ENCODE measurements around the gene HNRNPDL. TPM values are rescaled to one million over a fixed set of nuclear protein-coding genes. Genes with fewer than 3 reads are reported as not detected.

Gene HNRNPDL
- total RNA-seq, 1 experiment from 2014 or later = 346 TPM

DNA sequence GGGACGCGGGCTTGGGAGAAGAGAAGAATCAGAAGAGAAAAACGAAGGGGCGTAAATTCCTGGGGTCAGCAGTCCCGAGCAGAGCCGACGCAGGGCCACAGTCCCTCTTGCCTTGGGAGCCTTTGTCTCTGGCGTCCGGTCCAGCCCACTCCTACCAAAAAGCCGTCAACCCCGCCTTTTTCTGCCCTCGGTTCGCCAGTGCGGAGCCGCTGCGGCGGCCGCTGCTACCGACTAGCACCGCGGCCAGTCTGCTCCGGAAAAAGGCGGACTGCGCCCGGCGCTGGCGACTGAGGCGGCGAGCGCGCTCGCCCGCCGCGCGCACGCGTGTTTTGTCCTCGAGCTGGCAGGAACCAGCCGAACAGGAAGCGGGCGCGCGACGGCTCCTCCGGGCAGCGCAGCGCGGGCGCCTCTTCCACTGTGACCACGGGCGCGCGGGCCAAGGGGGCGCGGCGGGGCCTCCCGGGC lies 502 bp downstream of the HNRNPDL start:
- Mint-ChIP-seq H3K4me3 (peak overlapping the region; percentile 100), H3K27ac (peak overlapping the region; percentile 99), H3K4me1 (peaks cover 50% of the 10 kb centered on the region), H3K36me3 (peaks cover 58% of the 10 kb centered on the region), H3K27me3 (ENCODE audit: low read depth) (no peaks in the 10 kb centered on the region; the same call in 1 of the 2 replicates), H3K9me3 (no peaks in the 10 kb centered on the region)
- ChIA-PET CTCF (interaction anchor here (0.6 to 1.2 kb wide), 12 partner anchors 10 to 169 kb away, joined by 3 to 13 read pairs (median 4); partner anchors contain the start of gene HNRNPD), POLR2A (interaction anchor here (0.7 to 2.6 kb wide), 21 partner anchors 8 to 605 kb away, joined by 3 to 68 read pairs (median 5); partner anchors contain the start of genes COPS4, HNRNPD and THAP9)
- ATAC-seq (peak; percentile 5), DNase-seq (ENCODE audit: low spot score) (peak; percentile 63)
- TF ChIP-seq ZNF219 (CRISPR knock-in tag; IDR thresholded peaks at IDR 0.05; ENCODE audit: borderline replicate concordance) (0 out of 2 replicates have a peak, but pooled peaks have one; percentile 58), ETV6 (CRISPR knock-in tag; IDR thresholded peaks at IDR 0.05) (0 out of 2 replicates have a peak, but pooled peaks have one; percentile 3), ZNF671 (CRISPR knock-in tag; IDR thresholded peaks at IDR 0.05) (peak; percentile 30; the same call in 1 of the 2 replicates), NR3C1 (CRISPR knock-in tag; conservative IDR thresholded peaks at IDR 0.05; ENCODE audit: low read depth) (0 out of 2 replicates have a peak, but pooled peaks have one; percentile 26), ELF4 (CRISPR knock-in tag; IDR thresholded peaks at IDR 0.05; ENCODE audit: low read depth) (0 out of 2 replicates have a peak, but pooled peaks have one; percentile 10), HMGA2 (CRISPR knock-in tag; IDR thresholded peaks at IDR 0.05) (0 out of 2 replicates have a peak, but pooled peaks have one; percentile 9), NFATC4 (CRISPR knock-in tag; IDR thresholded peaks at IDR 0.05) (0 out of 2 replicates have a peak, but pooled peaks have one; percentile 64), JUN (CRISPR knock-in tag; IDR thresholded peaks at IDR 0.05) (peak; percentile 57; the same call in 1 of the 2 replicates), GTF2I (CRISPR knock-in tag; conservative IDR thresholded peaks at IDR 0.05) (no peak)
- TF ChIP-seq, protein P1, sequence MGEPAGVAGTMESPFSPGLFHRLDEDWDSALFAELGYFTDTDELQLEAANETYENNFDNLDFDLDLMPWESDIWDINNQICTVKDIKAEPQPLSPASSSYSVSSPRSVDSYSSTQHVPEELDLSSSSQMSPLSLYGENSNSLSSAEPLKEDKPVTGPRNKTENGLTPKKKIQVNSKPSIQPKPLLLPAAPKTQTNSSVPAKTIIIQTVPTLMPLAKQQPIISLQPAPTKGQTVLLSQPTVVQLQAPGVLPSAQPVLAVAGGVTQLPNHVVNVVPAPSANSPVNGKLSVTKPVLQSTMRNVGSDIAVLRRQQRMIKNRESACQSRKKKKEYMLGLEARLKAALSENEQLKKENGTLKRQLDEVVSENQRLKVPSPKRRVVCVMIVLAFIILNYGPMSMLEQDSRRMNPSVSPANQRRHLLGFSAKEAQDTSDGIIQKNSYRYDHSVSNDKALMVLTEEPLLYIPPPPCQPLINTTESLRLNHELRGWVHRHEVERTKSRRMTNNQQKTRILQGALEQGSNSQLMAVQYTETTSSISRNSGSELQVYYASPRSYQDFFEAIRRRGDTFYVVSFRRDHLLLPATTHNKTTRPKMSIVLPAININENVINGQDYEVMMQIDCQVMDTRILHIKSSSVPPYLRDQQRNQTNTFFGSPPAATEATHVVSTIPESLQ (CRISPR knock-in tag; IDR thresholded peaks at IDR 0.05) = no peak
- TF ChIP-seq, protein P2, sequence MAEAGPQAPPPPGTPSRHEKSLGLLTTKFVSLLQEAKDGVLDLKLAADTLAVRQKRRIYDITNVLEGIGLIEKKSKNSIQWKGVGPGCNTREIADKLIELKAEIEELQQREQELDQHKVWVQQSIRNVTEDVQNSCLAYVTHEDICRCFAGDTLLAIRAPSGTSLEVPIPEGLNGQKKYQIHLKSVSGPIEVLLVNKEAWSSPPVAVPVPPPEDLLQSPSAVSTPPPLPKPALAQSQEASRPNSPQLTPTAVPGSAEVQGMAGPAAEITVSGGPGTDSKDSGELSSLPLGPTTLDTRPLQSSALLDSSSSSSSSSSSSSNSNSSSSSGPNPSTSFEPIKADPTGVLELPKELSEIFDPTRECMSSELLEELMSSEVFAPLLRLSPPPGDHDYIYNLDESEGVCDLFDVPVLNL (CRISPR knock-in tag; IDR thresholded peaks at IDR 0.05; ENCODE audit: borderline replicate concordance, low read depth) = no peak
- TF ChIP-seq, protein P3, sequence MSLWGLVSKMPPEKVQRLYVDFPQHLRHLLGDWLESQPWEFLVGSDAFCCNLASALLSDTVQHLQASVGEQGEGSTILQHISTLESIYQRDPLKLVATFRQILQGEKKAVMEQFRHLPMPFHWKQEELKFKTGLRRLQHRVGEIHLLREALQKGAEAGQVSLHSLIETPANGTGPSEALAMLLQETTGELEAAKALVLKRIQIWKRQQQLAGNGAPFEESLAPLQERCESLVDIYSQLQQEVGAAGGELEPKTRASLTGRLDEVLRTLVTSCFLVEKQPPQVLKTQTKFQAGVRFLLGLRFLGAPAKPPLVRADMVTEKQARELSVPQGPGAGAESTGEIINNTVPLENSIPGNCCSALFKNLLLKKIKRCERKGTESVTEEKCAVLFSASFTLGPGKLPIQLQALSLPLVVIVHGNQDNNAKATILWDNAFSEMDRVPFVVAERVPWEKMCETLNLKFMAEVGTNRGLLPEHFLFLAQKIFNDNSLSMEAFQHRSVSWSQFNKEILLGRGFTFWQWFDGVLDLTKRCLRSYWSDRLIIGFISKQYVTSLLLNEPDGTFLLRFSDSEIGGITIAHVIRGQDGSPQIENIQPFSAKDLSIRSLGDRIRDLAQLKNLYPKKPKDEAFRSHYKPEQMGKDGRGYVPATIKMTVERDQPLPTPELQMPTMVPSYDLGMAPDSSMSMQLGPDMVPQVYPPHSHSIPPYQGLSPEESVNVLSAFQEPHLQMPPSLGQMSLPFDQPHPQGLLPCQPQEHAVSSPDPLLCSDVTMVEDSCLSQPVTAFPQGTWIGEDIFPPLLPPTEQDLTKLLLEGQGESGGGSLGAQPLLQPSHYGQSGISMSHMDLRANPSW (CRISPR knock-in tag; conservative IDR thresholded peaks at IDR 0.05; ENCODE audit: low read depth) = no peak
- TF ChIP-seq, protein P4, sequence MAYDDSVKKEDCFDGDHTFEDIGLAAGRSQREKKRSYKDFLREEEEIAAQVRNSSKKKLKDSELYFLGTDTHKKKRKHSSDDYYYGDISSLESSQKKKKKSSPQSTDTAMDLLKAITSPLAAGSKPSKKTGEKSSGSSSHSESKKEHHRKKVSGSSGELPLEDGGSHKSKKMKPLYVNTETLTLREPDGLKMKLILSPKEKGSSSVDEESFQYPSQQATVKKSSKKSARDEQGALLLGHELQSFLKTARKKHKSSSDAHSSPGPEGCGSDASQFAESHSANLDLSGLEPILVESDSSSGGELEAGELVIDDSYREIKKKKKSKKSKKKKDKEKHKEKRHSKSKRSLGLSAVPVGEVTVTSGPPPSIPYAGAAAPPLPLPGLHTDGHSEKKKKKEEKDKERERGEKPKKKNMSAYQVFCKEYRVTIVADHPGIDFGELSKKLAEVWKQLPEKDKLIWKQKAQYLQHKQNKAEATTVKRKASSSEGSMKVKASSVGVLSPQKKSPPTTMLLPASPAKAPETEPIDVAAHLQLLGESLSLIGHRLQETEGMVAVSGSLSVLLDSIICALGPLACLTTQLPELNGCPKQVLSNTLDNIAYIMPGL (CRISPR knock-in tag; IDR thresholded peaks at IDR 0.05) = 0 out of 2 replicates have a peak, but pooled peaks have one; percentile 1

DNA sequence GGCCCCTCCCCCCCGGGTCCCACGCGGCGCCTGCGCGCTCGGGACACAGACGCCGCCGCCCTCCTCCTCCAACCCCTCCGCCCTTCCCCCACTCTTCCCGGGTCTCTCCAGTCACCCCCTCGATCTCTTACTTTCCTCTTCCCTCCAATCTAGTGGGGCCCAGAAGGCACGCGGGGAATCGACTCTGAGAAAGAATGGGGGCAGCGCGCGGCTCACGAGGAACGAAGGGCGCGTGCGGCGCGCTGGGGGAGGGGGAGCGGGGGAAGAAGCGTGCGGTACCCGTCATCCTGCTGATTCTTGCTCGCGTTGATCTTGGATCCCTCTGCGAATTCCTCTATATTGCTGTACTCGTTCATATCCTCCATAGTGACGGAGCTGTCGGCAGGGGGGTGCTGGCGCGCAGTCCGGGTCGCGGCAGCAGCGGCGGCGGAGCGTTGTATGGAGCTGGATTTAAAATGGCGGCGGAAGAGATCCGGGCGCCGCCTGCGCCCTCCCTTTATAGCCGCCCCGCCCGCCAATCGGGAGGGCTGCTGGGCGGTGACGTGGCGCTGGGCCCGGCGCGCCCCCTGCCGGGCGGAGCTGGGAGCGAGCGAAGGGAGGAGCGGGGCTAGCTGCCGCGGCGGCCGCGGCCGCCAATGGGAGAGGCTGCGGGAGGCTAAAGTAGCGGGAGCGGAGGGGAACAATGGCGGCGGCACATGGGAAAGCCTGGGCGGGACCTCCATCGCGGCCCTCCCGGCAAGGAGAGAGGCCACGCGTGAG lies 1.1 kb downstream of the HNRNPDL start:
- peak; percentile 61 for ATAC-seq
- Mint-ChIP-seq H3K4me1 (peaks cover 50% of the 10 kb centered on the region), H3K36me3 (peaks cover 60% of the 10 kb centered on the region), H3K9me3 (no peaks in the 10 kb centered on the region), H3K27me3 (ENCODE audit: low read depth) (no peaks in the 10 kb centered on the region; the same call in 1 of the 2 replicates), H3K4me3 (peak overlapping the region; percentile 100), H3K27ac (peak overlapping the region; percentile 100)
- CTCF ChIA-PET = interaction anchor here (0.6 to 1.2 kb wide), 12 partner anchors 9 to 170 kb away, joined by 3 to 13 read pairs (median 4); partner anchors contain the start of gene HNRNPD
- DNase-seq (ENCODE audit: low spot score) = peak; percentile 93
- POLR2A ChIA-PET = interaction anchor here (0.5 to 2.6 kb wide), 24 partner anchors 9 to 606 kb away, joined by 3 to 68 read pairs (median 4); partner anchors contain the start of genes COPS4, HNRNPD and THAP9
- TF ChIP-seq TCF7 (CRISPR knock-in tag; IDR thresholded peaks at IDR 0.05; ENCODE audit: low read depth) (no peak), SP1 (CRISPR knock-in tag; conservative IDR thresholded peaks at IDR 0.05) (peak; percentile 61; the same call in 1 of the 2 replicates), SMAD3 (CRISPR knock-in tag; IDR thresholded peaks at IDR 0.05; ENCODE audit: borderline replicate concordance) (no peak; the same call in 1 of the 2 replicates), SOX15 (CRISPR knock-in tag; IDR thresholded peaks at IDR 0.05) (no peak), OVOL2 (CRISPR knock-in tag; IDR thresholded peaks at IDR 0.05; ENCODE audit: borderline replicate concordance) (0 out of 2 replicates have a peak, but pooled peaks have one; percentile 7)
- TF ChIP-seq, protein P5, sequence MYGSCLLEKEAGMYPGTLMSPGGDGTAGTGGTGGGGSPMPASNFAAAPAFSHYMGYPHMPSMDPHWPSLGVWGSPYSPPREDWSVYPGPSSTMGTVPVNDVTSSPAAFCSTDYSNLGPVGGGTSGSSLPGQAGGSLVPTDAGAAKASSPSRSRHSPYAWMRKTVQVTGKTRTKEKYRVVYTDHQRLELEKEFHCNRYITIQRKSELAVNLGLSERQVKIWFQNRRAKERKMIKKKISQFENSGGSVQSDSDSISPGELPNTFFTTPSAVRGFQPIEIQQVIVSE (CRISPR knock-in tag; IDR thresholded peaks at IDR 0.05; ENCODE audit: borderline replicate concordance) = no peak
- TF ChIP-seq, protein P6, sequence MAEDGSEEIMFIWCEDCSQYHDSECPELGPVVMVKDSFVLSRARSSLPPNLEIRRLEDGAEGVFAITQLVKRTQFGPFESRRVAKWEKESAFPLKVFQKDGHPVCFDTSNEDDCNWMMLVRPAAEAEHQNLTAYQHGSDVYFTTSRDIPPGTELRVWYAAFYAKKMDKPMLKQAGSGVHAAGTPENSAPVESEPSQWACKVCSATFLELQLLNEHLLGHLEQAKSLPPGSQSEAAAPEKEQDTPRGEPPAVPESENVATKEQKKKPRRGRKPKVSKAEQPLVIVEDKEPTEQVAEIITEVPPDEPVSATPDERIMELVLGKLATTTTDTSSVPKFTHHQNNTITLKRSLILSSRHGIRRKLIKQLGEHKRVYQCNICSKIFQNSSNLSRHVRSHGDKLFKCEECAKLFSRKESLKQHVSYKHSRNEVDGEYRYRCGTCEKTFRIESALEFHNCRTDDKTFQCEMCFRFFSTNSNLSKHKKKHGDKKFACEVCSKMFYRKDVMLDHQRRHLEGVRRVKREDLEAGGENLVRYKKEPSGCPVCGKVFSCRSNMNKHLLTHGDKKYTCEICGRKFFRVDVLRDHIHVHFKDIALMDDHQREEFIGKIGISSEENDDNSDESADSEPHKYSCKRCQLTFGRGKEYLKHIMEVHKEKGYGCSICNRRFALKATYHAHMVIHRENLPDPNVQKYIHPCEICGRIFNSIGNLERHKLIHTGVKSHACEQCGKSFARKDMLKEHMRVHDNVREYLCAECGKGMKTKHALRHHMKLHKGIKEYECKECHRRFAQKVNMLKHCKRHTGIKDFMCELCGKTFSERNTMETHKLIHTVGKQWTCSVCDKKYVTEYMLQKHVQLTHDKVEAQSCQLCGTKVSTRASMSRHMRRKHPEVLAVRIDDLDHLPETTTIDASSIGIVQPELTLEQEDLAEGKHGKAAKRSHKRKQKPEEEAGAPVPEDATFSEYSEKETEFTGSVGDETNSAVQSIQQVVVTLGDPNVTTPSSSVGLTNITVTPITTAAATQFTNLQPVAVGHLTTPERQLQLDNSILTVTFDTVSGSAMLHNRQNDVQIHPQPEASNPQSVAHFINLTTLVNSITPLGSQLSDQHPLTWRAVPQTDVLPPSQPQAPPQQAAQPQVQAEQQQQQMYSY (CRISPR knock-in tag; IDR thresholded peaks at IDR 0.05) = no peak; the same call in none of the 2 replicates

Data from WTC11 (cell line).